Endodermal cell (in vitro differentiated cells): ENCODE data around the gene KDM4F. TPM values are rescaled to one million over a fixed set of nuclear protein-coding genes. Genes with fewer than 3 reads are reported as not detected.
"Not testable (repeated sequence)": the region's sequence is repeated elsewhere in the genome, so short reads cannot be mapped to it uniquely, and the experiment has no call there.

Experiments
- DNase-seq: peaks from one replicate; pipeline ENCODE4 v3.0.0-alpha.2; 2017
- H3K27ac ChIP-seq: 2 replicates; pipeline ENCODE4 v1.5.1; 2013; ENCODE audit warnings: mild to moderate bottlenecking, low read depth, low read length, moderate library complexity
- H3K27me3 ChIP-seq: 2 replicates; pipeline ENCODE4 v1.6.1; 2013; ENCODE audit warnings: mild to moderate bottlenecking, low read length, moderate library complexity; ENCODE audit not compliant: insufficient read depth, control insufficient read depth, poor library complexity, severe bottlenecking
- H3K36me3 ChIP-seq: 2 replicates; pipeline ENCODE4 v1.7.0; 2013; ENCODE audit warnings: mild to moderate bottlenecking, low read length, moderate library complexity; ENCODE audit not compliant: control insufficient read depth, insufficient read depth
- H3K4me1 ChIP-seq: one replicate; pipeline ENCODE4 v1.7.0; 2013; ENCODE audit warnings: low read length; ENCODE audit not compliant: control insufficient read depth, insufficient read depth
- H3K4me3 ChIP-seq: 2 replicates; pipeline ENCODE4 v1.5.1; 2013; ENCODE audit warnings: mild to moderate bottlenecking, low read length, moderate library complexity
- H3K9ac ChIP-seq: 2 replicates; pipeline ENCODE4 v1.6.1; 2013; ENCODE audit warnings: mild to moderate bottlenecking, low read length, moderate library complexity; ENCODE audit not compliant: poor library complexity, severe bottlenecking; ENCODE audit errors: extremely low read depth
- H3K9me3 ChIP-seq: 2 replicates; pipeline ENCODE4 v1.6.1; 2013; ENCODE audit warnings: mild to moderate bottlenecking, low read length, moderate library complexity; ENCODE audit not compliant: control insufficient read depth
- H3K27ac Mint-ChIP-seq: 2 replicates; pipeline ENCODE4 v1.8.0; 2020; ENCODE audit warnings: mixed read lengths
- H3K27me3 Mint-ChIP-seq: 2 replicates; pipeline ENCODE4 v1.8.0; 2021; ENCODE audit warnings: mild to moderate bottlenecking, mixed read lengths; ENCODE audit not compliant: insufficient read depth
- H3K36me3 Mint-ChIP-seq: 2 replicates; pipeline ENCODE4 v1.8.0; 2020; ENCODE audit warnings: low read depth, mixed read lengths
- H3K4me1 Mint-ChIP-seq: 2 replicates; pipeline ENCODE4 v1.8.0; 2020; ENCODE audit warnings: mixed read lengths
- H3K4me3 Mint-ChIP-seq: 2 replicates; pipeline ENCODE4 v1.8.0; 2020; ENCODE audit warnings: mild to moderate bottlenecking, moderate library complexity, mixed read lengths
- H3K9me3 Mint-ChIP-seq: 2 replicates; pipeline ENCODE4 v1.8.0; 2020; ENCODE audit warnings: mild to moderate bottlenecking, mixed read lengths
- WGBS, 2 experiments: methylation state at CpG; one replicate each; pipeline versions ENCODE4 v1.1.5 to v1.1.7; 2013; ENCODE audit warnings: missing lambda C conversion rate in 2 of 2, mixed read lengths in 1 of 2; ENCODE audit not compliant: insufficient coverage in 1 of 2, insufficient read length in 1 of 2; 5-methylcytosine and 5-hydroxymethylcytosine counted together
- total RNA-seq, 2 donors: library from RNA; stranded (reverse); fragmentation: NEBNext Ultra II Directional in 1 of 2; extraction: Animal tissue kit (Norgen Biotek cat#: 25700) in 1 of 2; gene quantifications; 2 replicates in 1 of 2; 3 replicates in 1 of 2; pipeline ENCODE4 v1.2.1, GENCODE V29; 2021
- TF ChIP-seq, protein P1 (sequence below): fragments of 200-600 bp; sonication (generic); conservative IDR thresholded peaks from 2 replicates; pipeline ENCODE4 v1.5.0; 2021; ENCODE audit warnings: antibody characterized with exemption, mild to moderate bottlenecking

Gene KDM4F
- total RNA-seq, 2 donors from 2014 or later = not detected

DNA sequence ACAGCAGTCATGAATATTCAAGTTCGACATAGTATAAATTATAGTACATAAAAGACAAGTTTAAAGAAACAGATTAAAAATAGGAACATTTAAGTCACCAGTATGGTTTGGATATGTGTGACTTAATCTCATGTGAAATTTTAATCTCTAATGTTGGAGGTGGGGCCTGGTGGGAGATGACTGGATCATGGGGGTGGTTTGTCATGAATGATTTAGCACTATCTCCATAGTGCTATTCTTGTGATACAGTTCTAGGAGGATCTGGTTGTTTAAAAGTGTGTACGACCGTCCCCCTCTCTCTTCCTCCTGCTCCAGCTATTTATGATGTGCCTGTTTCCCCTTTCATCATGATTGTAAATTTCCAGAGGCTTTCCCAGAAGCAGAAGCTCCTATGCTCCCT lies 20.9 kb upstream of the KDM4F start:
- Mint-ChIP-seq H3K4me3 (no peak overlapping the region), H3K36me3 (no peaks in the 10 kb centered on the region), H3K27me3 (peaks cover 4% of the 10 kb centered on the region), H3K4me1 (no peaks in the 10 kb centered on the region), H3K9me3 (no peaks in the 10 kb centered on the region), H3K27ac (no peak overlapping the region)
- Histone ChIP-seq H3K4me1 (no peaks in the 10 kb centered on the region), H3K9ac (no peak overlapping the region), H3K9me3 (no peaks in the 10 kb centered on the region), H3K27me3 (peaks cover 11% of the 10 kb centered on the region), H3K36me3 (no peaks in the 10 kb centered on the region), H3K4me3 (no peak overlapping the region), H3K27ac (no peak overlapping the region)
- no peak for DNase-seq
- WGBS, 2 experiments = 80% methylated on average over 2 of the region's 3 CpGs; no CpG with 5 or more reads in 1 of the 2 experiments
- TF ChIP-seq, protein P1, sequence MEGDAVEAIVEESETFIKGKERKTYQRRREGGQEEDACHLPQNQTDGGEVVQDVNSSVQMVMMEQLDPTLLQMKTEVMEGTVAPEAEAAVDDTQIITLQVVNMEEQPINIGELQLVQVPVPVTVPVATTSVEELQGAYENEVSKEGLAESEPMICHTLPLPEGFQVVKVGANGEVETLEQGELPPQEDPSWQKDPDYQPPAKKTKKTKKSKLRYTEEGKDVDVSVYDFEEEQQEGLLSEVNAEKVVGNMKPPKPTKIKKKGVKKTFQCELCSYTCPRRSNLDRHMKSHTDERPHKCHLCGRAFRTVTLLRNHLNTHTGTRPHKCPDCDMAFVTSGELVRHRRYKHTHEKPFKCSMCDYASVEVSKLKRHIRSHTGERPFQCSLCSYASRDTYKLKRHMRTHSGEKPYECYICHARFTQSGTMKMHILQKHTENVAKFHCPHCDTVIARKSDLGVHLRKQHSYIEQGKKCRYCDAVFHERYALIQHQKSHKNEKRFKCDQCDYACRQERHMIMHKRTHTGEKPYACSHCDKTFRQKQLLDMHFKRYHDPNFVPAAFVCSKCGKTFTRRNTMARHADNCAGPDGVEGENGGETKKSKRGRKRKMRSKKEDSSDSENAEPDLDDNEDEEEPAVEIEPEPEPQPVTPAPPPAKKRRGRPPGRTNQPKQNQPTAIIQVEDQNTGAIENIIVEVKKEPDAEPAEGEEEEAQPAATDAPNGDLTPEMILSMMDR = no peak

DNA sequence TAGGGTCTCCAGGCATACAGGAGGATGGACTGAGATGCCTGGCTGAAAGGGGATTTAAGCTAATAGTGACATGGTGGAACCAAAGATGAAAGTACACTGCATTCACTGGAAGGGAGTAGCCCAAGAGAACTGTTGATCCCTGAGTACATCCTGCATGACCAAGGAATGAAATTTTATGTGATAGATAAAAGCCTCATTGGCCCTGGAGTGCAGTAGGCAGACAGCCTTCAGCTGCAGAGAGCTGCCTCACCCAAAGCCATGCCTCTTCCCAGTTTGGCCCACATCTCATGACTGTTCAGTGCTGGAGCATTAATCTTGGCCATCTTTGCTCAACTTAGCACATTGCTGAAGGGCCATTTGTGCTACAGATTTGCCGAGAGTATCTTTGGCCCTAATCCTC lies 16.2 kb upstream of the KDM4F start:
- H3K36me3 ChIP-seq = no peaks in the 10 kb centered on the region
- no peaks in the 10 kb centered on the region for H3K4me1 Mint-ChIP-seq
- H3K27me3 Mint-ChIP-seq = peaks cover 7% of the 10 kb centered on the region
- no peaks in the 10 kb centered on the region for H3K9me3 Mint-ChIP-seq
- 83 to 100% methylated on average over 1 of the region's 1 CpG for WGBS, 2 experiments
- no peaks in the 10 kb centered on the region for H3K4me1 ChIP-seq
- no peak overlapping the region for H3K27ac ChIP-seq
- no peak overlapping the region for H3K9ac ChIP-seq
- no peaks in the 10 kb centered on the region for H3K9me3 ChIP-seq
- TF ChIP-seq, protein P1 = no peak
- peaks cover 20% of the 10 kb centered on the region for H3K27me3 ChIP-seq
- DNase-seq = no peak
- no peak overlapping the region for H3K27ac Mint-ChIP-seq
- no peak overlapping the region for H3K4me3 Mint-ChIP-seq
- H3K36me3 Mint-ChIP-seq = no peaks in the 10 kb centered on the region
- no peak overlapping the region for H3K4me3 ChIP-seq

DNA sequence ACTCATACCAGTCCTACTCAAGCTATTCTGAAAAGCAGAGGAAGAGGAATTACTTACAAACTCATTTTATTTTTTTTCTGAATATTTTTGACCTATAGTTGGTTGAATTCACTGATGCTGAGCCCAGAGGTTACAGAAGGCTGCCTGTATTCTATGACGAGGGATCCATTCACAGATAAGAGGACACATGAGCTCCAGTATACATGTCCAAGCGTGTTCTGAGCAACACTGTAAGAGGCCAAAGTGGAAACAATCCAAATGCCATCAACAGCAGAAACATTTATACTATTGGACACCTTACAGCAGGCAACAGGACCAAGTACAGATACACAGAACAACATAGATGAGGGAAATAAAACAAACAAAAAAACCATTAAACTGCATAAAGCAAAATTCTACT lies 13.9 kb upstream of the KDM4F start:
- Mint-ChIP-seq H3K27me3 (peaks cover 7% of the 10 kb centered on the region), H3K4me1 (no peaks in the 10 kb centered on the region), H3K27ac (no peak overlapping the region), H3K4me3 (no peak overlapping the region), H3K9me3 (no peaks in the 10 kb centered on the region), H3K36me3 (no peaks in the 10 kb centered on the region)
- Histone ChIP-seq H3K9me3 (no peaks in the 10 kb centered on the region), H3K27ac (no peak overlapping the region), H3K27me3 (peaks cover 20% of the 10 kb centered on the region), H3K4me1 (no peaks in the 10 kb centered on the region), H3K9ac (no peak overlapping the region), H3K36me3 (no peaks in the 10 kb centered on the region), H3K4me3 (no peak overlapping the region)
- TF ChIP-seq, protein P1 = no peak
- 86 to 90% methylated on average over 2 of the region's 2 CpGs for WGBS, 2 experiments
- DNase-seq = no peak

DNA sequence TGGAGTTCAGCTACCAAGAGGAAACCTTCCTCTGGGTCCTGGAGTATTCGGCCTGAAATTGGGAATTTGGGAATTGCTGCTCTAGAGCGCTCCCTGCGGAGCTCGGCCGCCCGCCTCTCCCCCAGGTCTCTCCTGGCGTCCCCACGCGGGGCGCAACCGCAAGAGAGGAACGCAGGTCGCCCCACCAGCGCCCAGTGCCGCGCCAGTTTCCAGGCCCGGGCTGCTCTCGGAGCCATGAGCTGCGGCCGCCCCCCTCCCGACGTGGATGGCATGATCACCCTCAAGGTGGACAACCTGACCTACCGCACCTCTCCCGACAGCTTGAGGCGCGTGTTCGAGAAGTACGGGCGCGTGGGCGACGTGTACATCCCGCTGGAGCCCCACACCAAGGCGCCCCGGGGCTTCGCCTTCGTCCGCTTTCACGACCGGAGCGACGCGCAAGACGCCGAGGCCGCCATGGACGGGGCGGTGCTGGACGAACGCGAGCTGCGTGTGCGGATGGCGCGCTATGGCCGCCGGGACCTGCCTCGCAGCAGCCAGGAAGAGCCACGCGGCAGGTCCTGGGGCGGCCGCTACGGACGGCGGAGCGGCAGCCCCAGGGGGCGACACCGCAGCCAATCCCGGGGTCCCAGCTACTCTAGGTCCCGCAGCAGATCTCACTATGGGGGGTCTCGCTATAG lies 11.7 kb upstream of the KDM4F start:
- not testable (repeated sequence) for H3K36me3 ChIP-seq, H3K27me3 Mint-ChIP-seq, H3K27ac Mint-ChIP-seq, H3K9ac ChIP-seq, H3K4me1 Mint-ChIP-seq, H3K9me3 ChIP-seq, H3K4me3 ChIP-seq, H3K27ac ChIP-seq, H3K4me3 Mint-ChIP-seq, H3K9me3 Mint-ChIP-seq, H3K36me3 Mint-ChIP-seq, H3K4me1 ChIP-seq, DNase-seq
- peaks cover 18% of the 10 kb centered on the region for H3K27me3 ChIP-seq
- WGBS, 2 experiments = 95 to 96% methylated on average over 28 to 71 of the region's 71 CpGs
